HepG2 (cell line): Measurements from ENCODE around the gene AKR1E2. TPM values are rescaled to one million over a fixed set of nuclear protein-coding genes. Genes with fewer than 3 reads are reported as not detected.

Source experiments
- ATAC-seq: fragments of 200-7000 bp; cut with Tn5 transposase; 3 replicates; pipeline ENCODE4 v1.9.1; 2020; ENCODE audit warnings: mild to moderate bottlenecking, moderate library complexity
- BruUV-seq: library from RNA; stranded (reverse); fragments of 400-500 nt; replicated peaks from 2 replicates; lab custom pipeline; 2021; lab: Mats Ljungman, UMichigan
- CTCF ChIA-PET: fragments of 300-600 bp; formaldehyde crosslinking; extraction: SDS; loops from one replicate; lab custom pipeline; 2021; ENCODE audit warnings: low total read pairs, inconsistent platforms, low intra/inter-chr PET ratio; lab: Yijun Ruan, JAX
- POLR2A ChIA-PET: fragments of 350-600 bp; sonication (Branson Sonifier 250); formaldehyde crosslinking; loops from one replicate; lab custom pipeline; 2020; ENCODE audit warnings: antibody characterized with exemption, inconsistent platforms; lab: Yijun Ruan, JAX
- DNase-seq: peaks from one replicate; pipeline ENCODE4 v3.0.0-alpha.2; 2015; ENCODE audit warnings: low spot score
- FAIRE-seq: peaks from 3 replicates; lab custom pipeline; 2011; peaks lifted over from hg19 to GRCh38; lab: Jason Lieb, UNC
- H2AFZ ChIP-seq: one replicate; pipeline ENCODE4 v1.6.1; 2011; ENCODE audit warnings: low read length, inconsistent platforms
- H3K27ac ChIP-seq: fragments of 300-600 bp; 3 replicates; pipeline ENCODE4 v1.8.0; 2011; ENCODE audit warnings: mixed run types, mild to moderate bottlenecking, mixed read lengths, low read length, inconsistent platforms; ENCODE audit not compliant: insufficient read depth; ENCODE audit errors: extremely low read length
- H3K27me3 ChIP-seq, 2 experiments: fragments of 200-600 bp in 1 of 2; 2 replicates in 1 of 2; 3 replicates in 1 of 2; pipeline versions ENCODE4 v1.6.0 to v1.8.0; 2011; ENCODE audit warnings: low read length in 2 of 2, mild to moderate bottlenecking in 2 of 2, moderate library complexity in 2 of 2, inconsistent platforms in 1 of 2; ENCODE audit not compliant: insufficient read depth in 2 of 2, control insufficient read depth in 1 of 2
- H3K36me3 ChIP-seq, 2 experiments: fragments of 200-600 bp in 1 of 2; replicated peaks in 1 of 2; 2 replicates in 1 of 2; 3 replicates in 1 of 2; pipeline versions ENCODE4 v1.5.1 to v1.8.0; 2011; ENCODE audit warnings: low read length in 2 of 2, inconsistent platforms in 1 of 2; ENCODE audit not compliant: insufficient read depth in 2 of 2, control insufficient read depth in 1 of 2
- H3K4me1 ChIP-seq: 2 replicates; pipeline ENCODE4 v1.5.1; 2012; ENCODE audit warnings: low read length, inconsistent platforms; ENCODE audit not compliant: insufficient read depth
- H3K4me2 ChIP-seq: 2 replicates; pipeline ENCODE4 v1.6.0; 2011; ENCODE audit warnings: low read depth, low read length, inconsistent platforms
- H3K4me3 ChIP-seq, 3 experiments: fragments of 200-600 bp in 1 of 3; sonication (generic), shearing (Covaris generic) in 1 of 3; replicated peaks in 1 of 3; 2 replicates each; pipeline ENCODE4 v1.5.1; 2011 to 2016; ENCODE audit warnings: low read length in 3 of 3, inconsistent platforms in 2 of 3, low read depth in 2 of 3, mild to moderate bottlenecking in 2 of 3, control low read depth in 1 of 3, mixed read lengths in 1 of 3; ENCODE audit not compliant: insufficient read depth in 1 of 3
- H3K79me2 ChIP-seq: one replicate; pipeline ENCODE4 v1.6.1; 2011; ENCODE audit warnings: low read length, inconsistent platforms; ENCODE audit not compliant: insufficient read depth
- H3K9ac ChIP-seq: 2 replicates; pipeline ENCODE4 v1.6.0; 2011; ENCODE audit warnings: mild to moderate bottlenecking, low read depth, low read length, inconsistent platforms; ENCODE audit not compliant: insufficient read depth
- H3K9me3 ChIP-seq: 2 replicates; pipeline ENCODE4 v1.5.1; 2012; ENCODE audit warnings: mild to moderate bottlenecking, low read length
- H4K20me1 ChIP-seq: 2 replicates; pipeline ENCODE4 v1.6.0; 2011; ENCODE audit warnings: inconsistent platforms, mild to moderate bottlenecking, low read length, moderate library complexity; ENCODE audit not compliant: insufficient read depth
- ATF7-NPFF ChIP-seq: sonication (generic); formaldehyde crosslinking; IDR thresholded peaks from 2 replicates; pipeline ENCODE4 v1.8.1; 2023; ENCODE audit warnings: mild to moderate bottlenecking, low read depth, missing genetic modification reagents, moderate library complexity
- CAMTA2 ChIP-seq: sonication (generic); formaldehyde crosslinking; IDR thresholded peaks from 2 replicates; pipeline ENCODE4 v1.4.0; 2020; ENCODE audit warnings: mild to moderate bottlenecking, missing genetic modification reagents, borderline replicate concordance
- CENPT ChIP-seq: sonication (generic); formaldehyde crosslinking; IDR thresholded peaks from 2 replicates; pipeline ENCODE4 v1.8.0; 2022; ENCODE audit warnings: low read depth, mild to moderate bottlenecking, moderate library complexity, missing genetic modification reagents
- FIP1L1 ChIP-seq: fragments of 200-400 bp; formaldehyde crosslinking; IDR thresholded peaks from 2 replicates; pipeline ENCODE4 v1.6.1; 2018; ENCODE audit warnings: low read depth, mild to moderate bottlenecking, low read length, moderate library complexity, borderline replicate concordance; ENCODE audit not compliant: insufficient read depth
- HMG20B ChIP-seq: conservative IDR thresholded peaks from 2 replicates; pipeline ENCODE4 v1.6.1; 2016; ENCODE audit warnings: missing genetic modification reagents, missing compliant biosample characterization
- IKZF5 ChIP-seq: IDR thresholded peaks from 2 replicates; pipeline ENCODE4 v1.6.1; 2018; ENCODE audit warnings: missing genetic modification reagents, mild to moderate bottlenecking, missing compliant biosample characterization
- MBD4 ChIP-seq: IDR thresholded peaks from 2 replicates; pipeline ENCODE4 v1.6.1; 2012; ENCODE audit warnings: low read length, inconsistent platforms, borderline replicate concordance
- MED1 ChIP-seq: sonication (generic); formaldehyde crosslinking; IDR thresholded peaks from 2 replicates; pipeline ENCODE4 v1.4.0; 2020; ENCODE audit warnings: missing genetic modification reagents
- TOE1 ChIP-seq: sonication (generic); formaldehyde crosslinking; IDR thresholded peaks from 2 replicates; pipeline ENCODE4 v1.4.0; 2020; ENCODE audit warnings: mild to moderate bottlenecking, missing genetic modification reagents
- ZC3H4 ChIP-seq: sonication (generic); formaldehyde crosslinking; IDR thresholded peaks from 2 replicates; pipeline ENCODE4 v1.4.0; 2020; ENCODE audit warnings: missing genetic modification reagents, borderline replicate concordance
- ZNF143 ChIP-seq: sonication (generic); formaldehyde crosslinking; IDR thresholded peaks from 2 replicates; pipeline ENCODE4 v1.4.0; 2020; ENCODE audit warnings: missing genetic modification reagents
- ZNF30 ChIP-seq: sonication (generic); formaldehyde crosslinking; IDR thresholded peaks from 2 replicates; pipeline ENCODE4 v1.5.0; 2020; ENCODE audit warnings: mild to moderate bottlenecking, missing genetic modification reagents
- WGBS: methylation state at CpG from one replicate; pipeline ENCODE4 v1.1.6; 2017; ENCODE audit warnings: low lambda C conversion rate; 5-methylcytosine and 5-hydroxymethylcytosine counted together
- in situ Hi-C: cut with HindIII; loops from 2 replicates; pipeline ENCODE4 v1.10.0; 2017; ENCODE audit warnings: low pct_unique_long_range_greater_than_20kb; ENCODE audit not compliant: extremely low pct_ligation_motif_present
- intact Hi-C: fragments of 100-400 bp; cut with micrococcal nuclease; formaldehyde crosslinking; loops from one replicate; pipeline ENCODE4 v1.10.0; 2022; ENCODE audit not compliant: unreplicated experiment
- polyA plus RNA-seq, 8 experiments: library from polyadenylated mRNA; depleted of rRNA in 3 of 8; stranded (reverse) in 7 of 8; unstranded in 1 of 8; fragments of >200 nt; fragmentation: Illumina TruSeq in 4 of 8; extraction: Trizol in 4 of 8; gene quantifications; 2 replicates each; pipeline versions ENCODE4 v1.2.1 to v1.2.3, GENCODE V29; 2011 to 2016; ENCODE audit warnings: low read depth in 4 of 8, missing spikeins in 1 of 8, mixed read lengths in 1 of 8; ENCODE audit not compliant: insufficient read depth in 1 of 8
- total RNA-seq, 5 experiments: library from RNA; depleted of rRNA; stranded (reverse); fragments of >200 nt; fragmentation: Illumina TruSeq; extraction: Trizol; gene quantifications; 2 replicates each; pipeline ENCODE4 v1.2.3, GENCODE V29; 2016; ENCODE audit warnings: low read depth in 1 of 5

Gene AKR1E2
- total and polyA plus RNA-seq, 2 of the 13 experiments (the other 11 are each of a cell fraction or from before 2014, with no cell fraction given): not detected

GRCh38 chr10:4836416-4836969 is 10.5 kb downstream of the AKR1E2 start:
- no peaks in the 10 kb centered on the region; the same call in 1 of the 2 replicates for H3K4me1 ChIP-seq
- H3K79me2 ChIP-seq: no peaks in the 10 kb centered on the region
- TF ChIP-seq HMG20B (CRISPR knock-in tag): no peak
- TF ChIP-seq ZC3H4: no peak
- no peak for TF ChIP-seq ZNF143
- TF ChIP-seq TOE1 (CRISPR knock-in tag): no peak
- no peak for TF ChIP-seq MBD4
- TF ChIP-seq FIP1L1: no peak
- no peak for TF ChIP-seq ATF7-NPFF (CRISPR knock-in tag)
- FAIRE-seq (no peak), DNase-seq (no peak), ATAC-seq (no peak)
- peaks cover 8 to 80% of the 10 kb centered on the region in 2 experiments for H3K27me3 ChIP-seq
- BruUV-seq: no TSS peak
- H3K36me3 ChIP-seq: no peaks in the 10 kb centered on the region; a peak in 1 of 5 replicates
- intact Hi-C loops: no loop called here
- in situ Hi-C loops: loop anchor here (25.0 kb wide), 1 partner anchor 551 kb away; no protein-coding TSS in a partner anchor
- no peak overlapping the region for H3K9ac ChIP-seq
- CTCF ChIA-PET: no interaction called here
- H2AFZ ChIP-seq: no peak overlapping the region
- WGBS: 39% methylated on average over 6 of the region's 8 CpGs
- no peaks in the 10 kb centered on the region for H4K20me1 ChIP-seq
- no peak overlapping the region for H3K4me2 ChIP-seq
- POLR2A ChIA-PET: no interaction called here
- no peaks in the 10 kb centered on the region for H3K9me3 ChIP-seq
- no peak overlapping the region for H3K4me3 ChIP-seq
- no peak overlapping the region for H3K27ac ChIP-seq

GRCh38 chr10:4837551-4837950 is 11.5 kb downstream of the AKR1E2 start:
- H3K27ac ChIP-seq: no peak overlapping the region
- intact Hi-C loops: no loop called here
- H3K27me3 ChIP-seq: peaks cover 8 to 77% of the 10 kb centered on the region in 2 experiments
- FAIRE-seq (no peak), ATAC-seq (no peak), DNase-seq (no peak)
- ChIA-PET POLR2A (no interaction called here), CTCF (no interaction called here)
- no peak overlapping the region for H3K4me2 ChIP-seq
- no peak overlapping the region for H3K4me3 ChIP-seq
- no peaks in the 10 kb centered on the region; a peak in 1 of 5 replicates for H3K36me3 ChIP-seq
- WGBS: 14% methylated on average over 1 of the region's 1 CpG
- no peaks in the 10 kb centered on the region for H3K79me2 ChIP-seq
- no peak overlapping the region for H3K9ac ChIP-seq
- H4K20me1 ChIP-seq: no peaks in the 10 kb centered on the region
- H3K4me1 ChIP-seq: no peaks in the 10 kb centered on the region; the same call in 1 of the 2 replicates
- in situ Hi-C loops: loop anchor here (25.0 kb wide), 1 partner anchor 550 kb away; no protein-coding TSS in a partner anchor
- no TSS peak for BruUV-seq
- H2AFZ ChIP-seq: no peak overlapping the region
- H3K9me3 ChIP-seq: no peaks in the 10 kb centered on the region
- no peak for TF ChIP-seq CENPT
- no peak for TF ChIP-seq IKZF5 (CRISPR knock-in tag)
- TF ChIP-seq ZNF30 (CRISPR knock-in tag): no peak
- TF ChIP-seq CAMTA2 (CRISPR knock-in tag): no peak
- TF ChIP-seq MED1: no peak
